NCI-H2227 (cell line): ENCODE measurements around the gene GJA9.
A peak's percentile ranks its signal among the peaks of the same experiment; 100 is the strongest.
"Not testable (repeated sequence)": the region's sequence is repeated elsewhere in the genome, so short reads cannot be mapped to it uniquely, and the experiment has no call there.

Experiments
- DNase-seq: peaks from one replicate; lab custom pipeline; 2025; ENCODE audit not compliant: unreplicated experiment; lab: John Stamatoyannopoulos, UW

GJA9 gene

DNA sequence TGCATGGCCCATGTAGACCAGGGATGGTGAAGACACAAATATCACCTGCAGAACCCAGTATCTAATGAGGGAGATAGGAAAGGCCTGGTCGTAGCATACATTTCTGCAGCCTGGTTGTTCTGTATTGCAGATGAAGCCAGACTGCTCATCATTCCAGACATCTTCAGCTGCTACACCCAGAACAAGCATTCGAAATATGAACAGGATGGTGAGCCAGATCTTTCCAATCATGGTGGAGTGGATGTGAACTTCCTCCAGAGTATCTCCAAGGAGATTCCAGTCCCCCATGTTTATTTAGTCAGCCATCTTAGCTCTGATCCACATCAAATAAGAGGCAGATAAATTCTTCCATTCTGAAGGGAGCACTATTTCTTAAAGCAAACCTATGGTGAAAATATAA is 5.6 kb downstream of the GJA9 start:
- no peak for DNase-seq

DNA sequence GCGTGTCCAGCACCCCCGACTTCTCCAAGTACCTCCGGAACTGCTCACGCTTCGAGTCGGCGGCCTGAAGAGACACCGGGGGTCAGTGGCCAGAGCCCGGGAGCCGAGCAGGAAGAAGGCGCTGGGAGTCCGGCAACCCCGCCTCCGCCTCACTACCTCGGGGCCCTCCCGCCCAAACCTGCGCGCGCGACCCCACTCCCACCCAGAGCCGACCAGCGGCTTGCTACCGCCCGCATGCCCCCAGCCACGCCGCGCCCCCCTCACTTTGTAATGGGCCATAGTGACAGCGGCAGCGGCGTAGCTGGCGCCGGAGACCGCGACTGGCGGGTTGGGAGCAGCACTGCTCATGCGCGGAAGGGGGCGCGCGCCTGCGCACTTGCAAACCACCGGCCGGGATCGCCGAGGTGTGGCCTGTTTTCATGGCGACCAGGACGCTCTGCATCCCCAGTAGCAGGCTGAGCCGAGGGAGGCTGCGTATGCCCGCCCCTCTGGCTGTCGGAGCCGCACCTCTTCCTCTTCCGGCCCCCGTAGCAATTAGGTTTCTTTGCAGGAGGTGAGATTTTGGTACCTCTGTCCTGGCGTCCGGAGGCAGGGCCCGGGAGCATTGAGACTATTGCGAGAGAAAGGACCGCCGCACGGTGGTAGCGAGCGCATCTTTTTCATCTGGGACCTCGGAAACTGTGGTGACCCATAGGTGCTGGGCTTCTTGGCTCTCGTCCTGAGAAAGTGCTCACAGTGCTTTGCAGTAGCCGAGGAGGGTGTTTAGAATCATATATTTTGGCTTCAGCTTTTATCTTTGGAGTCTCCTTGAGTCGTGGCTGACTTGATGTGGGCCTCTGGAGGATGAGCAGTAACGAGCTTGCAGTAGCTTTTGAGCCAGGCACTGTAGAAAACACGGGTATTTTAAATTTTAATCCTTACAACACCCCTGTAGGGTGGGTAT is 8.1 kb downstream of the GJA9 start, which contains the start of gene MYCBP:
Gene MYCBP, minus strand, starts transcription at position 322 of the 943 bp plus-strand sequence. Its CDS starts 43 bp downstream, at position 279.
- peak; percentile 97 for DNase-seq

DNA sequence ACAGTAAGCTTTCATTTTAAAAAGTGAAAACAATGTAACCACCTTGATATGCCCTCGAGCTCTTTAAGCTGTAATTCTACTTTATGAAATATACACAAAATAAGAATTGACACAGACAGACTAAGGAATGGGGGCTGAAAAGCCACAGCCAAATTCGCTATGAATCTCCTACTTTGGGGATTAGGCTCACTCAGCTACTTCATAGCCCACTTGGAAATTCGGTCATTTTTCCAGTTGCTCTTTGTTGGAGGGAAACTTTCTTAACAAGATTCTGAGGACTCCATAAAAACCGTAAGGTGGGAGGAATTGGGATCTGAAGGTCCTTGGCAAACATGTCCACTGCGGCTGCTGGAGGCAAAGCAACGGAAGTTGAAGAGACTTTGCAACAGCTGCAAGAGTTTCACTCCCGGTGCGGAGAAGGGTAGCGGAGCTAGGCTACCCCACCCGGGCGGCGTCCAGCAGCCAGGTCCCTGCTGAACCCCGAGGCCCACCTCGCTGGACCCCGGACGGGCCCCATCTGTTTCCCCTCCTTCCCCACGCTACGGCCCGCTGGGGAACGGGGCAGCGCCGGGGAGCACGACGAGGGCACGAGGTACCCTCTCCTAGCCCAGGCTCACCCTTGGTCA is 8.9 kb downstream of the GJA9 start:
- DNase-seq = no peak

- DNase-seq = no peak
These were observed 10.4 kb downstream of the GJA9 start for GRCh38 chr1:38870996-38871395.

DNA sequence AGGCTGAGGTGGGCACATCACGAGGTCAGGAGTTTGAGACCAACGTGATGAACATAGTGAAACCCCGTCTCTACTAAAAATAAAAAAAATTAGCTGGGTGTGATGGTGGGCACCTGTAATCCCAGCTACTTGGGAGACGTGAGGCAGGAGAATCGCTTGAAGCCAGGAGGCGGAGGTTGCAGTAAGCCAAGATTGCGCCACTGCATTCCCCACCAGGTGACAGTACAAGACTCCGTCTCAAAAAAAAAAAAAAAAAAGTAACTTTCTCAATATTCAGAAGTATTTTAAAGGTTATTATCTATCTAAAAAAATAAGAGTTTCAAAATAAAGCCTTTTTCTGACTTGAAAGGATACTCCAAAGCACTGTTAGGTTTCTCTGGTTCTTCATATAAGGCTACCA is 14.2 kb downstream of the GJA9 start:
- no peak for DNase-seq

GRCh38 chr1:38865112-38865715 is 16.2 kb downstream of the GJA9 start:
- DNase-seq = no peak

- DNase-seq = peak; percentile 31
These were observed 21.0 kb downstream of the GJA9 start for GRCh38 chr1:38860454-38860795.

- peak; percentile 99 for DNase-seq
These were observed 21.6 kb downstream of the GJA9 start, which contains the start of gene RRAGC for GRCh38 chr1:38859561-38860453. Gene RRAGC, minus strand, starts transcription at chr1:38859772. Its CDS starts 126 bp downstream, at chr1:38859646.

DNA sequence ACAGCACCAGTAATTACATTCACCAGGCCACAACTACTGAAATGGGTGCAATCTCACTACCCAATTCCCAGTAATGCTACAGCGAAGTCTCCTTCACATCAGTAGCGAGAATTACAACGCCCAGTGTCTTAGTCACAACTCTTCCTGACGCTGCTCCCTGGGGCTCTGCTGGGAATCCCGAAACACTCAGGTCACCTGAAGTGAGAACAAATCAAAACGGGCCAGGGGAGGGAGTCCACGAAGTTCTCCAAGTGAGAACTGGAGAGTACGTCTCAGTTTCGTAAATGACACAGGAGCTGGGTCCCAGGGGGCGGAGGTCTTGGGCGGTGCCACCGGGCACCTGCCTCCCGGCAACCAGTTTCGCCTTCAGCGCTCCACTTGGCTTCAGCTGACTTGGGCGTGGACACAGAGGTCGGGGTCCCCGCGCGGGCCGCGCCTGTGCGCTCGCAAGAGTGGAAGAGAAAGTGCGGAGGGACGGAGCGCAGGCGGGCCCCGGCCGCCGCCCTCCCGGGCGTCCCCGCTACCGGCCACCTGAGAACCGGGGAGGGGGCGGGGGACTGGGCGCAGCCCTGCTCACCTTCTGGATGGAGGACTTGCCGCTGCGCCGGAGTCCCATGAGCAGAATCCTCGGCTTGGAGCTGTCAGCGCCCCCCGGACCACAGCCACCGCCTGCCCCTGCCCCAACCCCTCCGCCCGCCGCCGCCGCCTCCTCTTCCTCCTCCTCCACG is 22.4 kb downstream of the GJA9 start:
- DNase-seq = peak; percentile 36

GRCh38 chr1:38852780-38853179 is 28.6 kb downstream of the GJA9 start:
- DNase-seq = no peak

DNA sequence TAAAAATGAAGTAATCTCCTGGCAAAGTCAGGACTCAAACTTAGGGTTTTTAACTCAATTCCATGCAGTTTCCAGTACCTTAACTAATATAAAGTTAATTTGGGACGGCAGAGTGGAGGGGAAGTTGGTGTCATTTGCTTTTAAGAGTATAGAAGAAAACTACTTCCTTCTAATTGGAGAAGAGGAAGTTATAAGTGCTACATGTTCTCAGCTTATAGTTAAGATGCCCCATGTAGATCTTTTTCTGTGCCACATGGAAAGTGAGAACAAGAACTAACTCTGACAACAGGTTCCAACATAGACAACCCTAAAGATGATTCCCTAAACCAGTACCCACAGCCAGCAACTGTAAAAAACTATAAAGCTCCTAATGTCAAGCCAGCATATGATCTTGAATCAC is 33.3 kb downstream of the GJA9 start:
- no peak for DNase-seq

DNA sequence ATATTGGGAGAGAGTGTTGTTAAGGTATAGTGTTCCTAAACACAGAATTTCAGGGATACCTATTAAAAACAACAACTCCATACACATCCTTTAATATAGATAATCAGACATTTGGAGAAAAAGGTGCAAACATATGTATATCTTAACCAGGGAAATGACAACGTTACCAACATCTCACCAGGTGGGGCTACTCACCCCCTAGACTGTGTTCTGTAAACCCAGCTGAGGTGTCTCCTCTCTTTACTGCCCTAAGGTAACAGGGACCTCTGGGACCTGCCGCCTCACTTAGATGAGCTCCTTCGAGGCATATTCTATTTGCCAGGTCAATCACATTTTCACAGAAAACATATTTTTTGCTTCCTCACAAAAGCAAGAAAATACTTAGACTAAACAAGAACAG is 35.2 kb downstream of the GJA9 start:
- DNase-seq = no peak

- DNase-seq = not testable (repeated sequence)
These were observed 36.3 kb downstream of the GJA9 start for GRCh38 chr1:38845088-38845487.

- DNase-seq = no peak
These were observed 41.1 kb downstream of the GJA9 start for GRCh38 chr1:38840281-38840680.

DNA sequence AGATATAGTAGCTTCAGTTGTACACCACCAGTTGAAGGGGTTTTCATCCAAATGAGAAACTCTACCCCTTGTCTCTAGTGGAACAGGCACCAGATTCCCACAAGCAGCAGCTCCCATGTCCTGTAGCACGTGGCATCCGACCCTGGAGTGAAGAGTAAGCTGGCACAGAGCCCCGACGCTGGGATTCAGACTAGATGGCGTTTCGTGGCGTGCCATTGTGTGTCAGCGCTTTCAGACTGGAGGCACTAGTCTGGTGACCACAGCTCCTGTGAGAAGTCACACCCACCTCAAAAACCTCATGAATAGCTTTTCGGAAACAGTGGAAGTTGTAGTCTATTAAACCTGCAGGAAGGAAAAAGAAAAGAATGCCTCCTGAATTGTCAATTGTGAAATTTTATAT is 42.0 kb downstream of the GJA9 start:
- DNase-seq = no peak

- DNase-seq = not testable (repeated sequence)
These were observed 45.1 kb downstream of the GJA9 start for GRCh38 chr1:38836316-38836715.

DNA sequence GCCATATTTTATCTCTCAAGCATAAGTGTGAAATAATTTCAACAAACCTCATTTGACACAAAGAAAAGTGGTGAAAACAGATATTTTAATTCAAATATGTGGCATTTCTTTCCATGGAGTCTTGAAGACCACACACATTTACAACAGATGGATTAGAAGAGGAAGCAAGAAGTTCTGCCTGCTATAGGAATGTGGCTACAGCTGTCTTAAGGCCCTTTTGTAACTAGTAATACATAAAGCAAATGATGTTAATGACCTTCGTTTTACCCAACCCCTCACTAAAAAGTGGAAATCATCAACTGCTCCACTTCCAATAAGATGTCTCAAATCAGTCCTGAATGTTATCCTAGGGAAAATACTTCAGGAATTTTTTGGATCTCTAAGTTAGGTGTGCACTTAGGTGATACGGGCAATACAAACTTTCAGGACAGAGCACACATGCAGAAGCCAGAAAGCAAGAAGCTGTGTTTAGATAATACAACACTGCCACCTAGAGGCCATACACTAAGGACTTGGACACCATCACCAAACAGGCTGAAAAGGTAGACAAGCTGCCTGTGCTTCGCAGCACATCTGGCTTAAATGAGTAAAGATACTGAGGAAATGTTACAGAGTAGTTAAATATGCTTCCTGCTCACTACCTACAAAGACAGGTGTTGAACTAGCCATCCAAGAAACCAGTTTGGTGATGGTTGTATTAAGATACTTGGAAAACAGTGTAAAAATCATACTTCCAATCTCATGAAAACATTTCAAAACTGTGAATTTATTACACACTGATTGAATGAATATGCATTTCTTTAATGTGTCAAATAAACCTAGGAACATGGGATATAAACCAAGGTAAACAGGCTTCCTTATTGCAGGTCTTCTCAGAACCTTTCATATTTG is 46.2 kb downstream of the GJA9 start:
- DNase-seq = peak; percentile 90

DNA sequence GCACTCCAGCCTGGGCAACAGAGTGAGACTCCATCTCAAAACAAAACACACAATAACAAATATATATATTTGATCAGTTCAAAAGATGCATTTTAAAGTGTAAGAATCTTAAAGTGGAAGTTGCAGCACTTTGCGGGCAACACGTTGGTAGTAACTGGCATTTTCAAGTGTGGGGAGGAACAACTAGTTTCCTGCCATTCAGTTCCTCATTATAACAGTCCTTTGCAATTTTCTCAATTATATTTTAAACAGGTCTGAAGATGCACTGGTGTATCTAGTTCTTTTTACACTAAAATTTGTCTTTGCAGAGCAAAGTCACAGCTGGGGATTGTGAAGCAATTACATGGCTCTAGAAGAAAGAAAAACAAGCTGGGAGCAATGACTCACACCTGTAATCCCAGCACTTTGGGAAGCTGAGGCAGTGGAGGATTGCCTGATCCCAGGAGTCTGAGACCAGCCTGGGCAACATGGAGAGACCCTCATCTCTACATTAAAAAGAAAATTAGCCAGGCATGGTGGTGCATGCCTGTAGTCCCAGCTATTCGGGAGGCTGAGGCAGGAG is 47.1 kb downstream of the GJA9 start:
- DNase-seq = no peak

DNA sequence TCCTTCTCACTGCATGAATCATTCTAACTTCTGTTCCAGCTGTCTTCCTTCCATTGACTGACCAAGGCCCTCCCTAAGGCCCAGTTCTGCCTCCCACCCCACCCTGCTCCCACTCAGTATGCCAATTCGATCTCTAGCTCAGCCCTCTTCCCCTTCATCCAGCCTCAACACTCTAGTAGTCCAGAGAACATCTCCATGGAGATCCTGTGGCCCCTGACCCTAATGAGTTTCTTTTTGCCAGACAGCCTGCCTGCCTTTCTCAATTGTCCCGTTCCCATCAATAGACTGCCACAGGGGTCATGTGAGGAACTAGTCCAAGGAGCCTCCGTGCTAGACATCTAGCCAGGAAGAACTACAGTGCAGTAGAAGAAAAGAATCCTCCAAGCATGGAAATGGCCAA is 48.2 kb downstream of the GJA9 start:
- DNase-seq = no peak
